Liver (tissue), 3 donors: ENCODE data around the gene IGSF6.

Experiments
- ATF3 ChIP-seq: IDR thresholded peaks from 2 replicates; pipeline ENCODE4 v1.6.1; 2016; ENCODE audit warnings: antibody characterized with exemption
- CTCF ChIP-seq: fragments of 150-350 bp; IDR thresholded peaks from 2 replicates; pipeline ENCODE4 v1.5.1; 2017; ENCODE audit warnings: improper control_type of control experiment, low read depth, low read length; ENCODE audit not compliant: missing input control
- EGR1 ChIP-seq, 2 donors: IDR thresholded peaks; 2 replicates each; pipeline ENCODE4 v1.6.1; 2016 to 2018; ENCODE audit warnings: antibody characterized with exemption in 2 of 2, low read depth in 2 of 2
- RAD21 ChIP-seq, 2 donors: IDR thresholded peaks; 2 replicates each; pipeline ENCODE4 v1.6.1; 2016; ENCODE audit warnings: antibody characterized with exemption in 2 of 2, mild to moderate bottlenecking in 2 of 2
- TAF1 ChIP-seq: conservative IDR thresholded peaks from 2 replicates; pipeline ENCODE4 v1.6.1; 2016; ENCODE audit warnings: antibody characterized with exemption, mild to moderate bottlenecking
- YY1 ChIP-seq: IDR thresholded peaks from 2 replicates; pipeline ENCODE4 v1.6.1; 2016; ENCODE audit warnings: antibody characterized with exemption, mild to moderate bottlenecking
- donor health status: healthy.
- donor health status: healthy.

GRCh38 chr16:21642861-21643260, 9.5 kb downstream of the IGSF6 start:
- TF ChIP-seq CTCF (no peak), EGR1 (IDR thresholded peaks at IDR 0.05; ENCODE audit: low read depth in 2 of 2) (no peak), ATF3 (no peak), TAF1 (no peak), RAD21 (IDR thresholded peaks at IDR 0.05) (no peak), YY1 (no peak)
